Endothelial cell of umbilical vein (primary cell): Measurements from ENCODE around the gene ID1. TPM values are rescaled to one million over a fixed set of nuclear protein-coding genes. Genes with fewer than 3 reads are reported as not detected.
"Not testable (repeated sequence)": the region's sequence is repeated elsewhere in the genome, so short reads cannot be mapped to it uniquely, and the experiment has no call there.

Source experiments
- BruUV-seq: library from RNA; stranded (reverse); fragments of 400-500 nt; replicated peaks from 2 replicates; lab custom pipeline; 2021; lab: Mats Ljungman, UMichigan
- CTCF ChIA-PET: fragments of 300-600, 350-600 bp; sonication (Branson Sonifier 250); formaldehyde crosslinking; loops from one replicate; lab custom pipeline; 2021; ENCODE audit warnings: antibody characterized with exemption, inconsistent platforms; lab: Charles Lee
- POLR2A ChIA-PET: fragments of 300-600, 350-600 bp; sonication (Branson Sonifier 250); formaldehyde crosslinking; loops from one replicate; lab custom pipeline; 2021; ENCODE audit warnings: antibody characterized with exemption, inconsistent platforms; lab: Charles Lee
- DNase-seq: peaks from one replicate; pipeline ENCODE4 v3.0.0-alpha.2; 2011; ENCODE audit warnings: low read depth, low spot score
- FAIRE-seq: peaks from 2 replicates; lab custom pipeline; 2011; peaks lifted over from hg19 to GRCh38; lab: Jason Lieb, UNC
- H2AFZ ChIP-seq: 2 replicates; pipeline ENCODE4 v1.6.0; 2012; ENCODE audit warnings: low read depth, low read length, control low read depth, inconsistent platforms
- H3K27ac ChIP-seq: 2 replicates; pipeline ENCODE4 v1.5.1; 2011; ENCODE audit warnings: low read depth, mild to moderate bottlenecking, control low read depth, low read length, moderate library complexity; ENCODE audit not compliant: insufficient read depth
- H3K27me3 ChIP-seq, 2 experiments: 2 replicates each; pipeline versions ENCODE4 v1.6.0 to v1.6.1; 2011; ENCODE audit warnings: low read length in 2 of 2, mixed read lengths in 1 of 2; ENCODE audit not compliant: control insufficient read depth in 2 of 2, insufficient read depth in 2 of 2
- H3K36me3 ChIP-seq, 2 experiments: 2 replicates in 1 of 2; 3 replicates in 1 of 2; pipeline ENCODE4 v1.5.1; 2011; ENCODE audit warnings: low read length in 2 of 2, mild to moderate bottlenecking in 1 of 2, moderate library complexity in 1 of 2; ENCODE audit not compliant: control insufficient read depth in 2 of 2, insufficient read depth in 2 of 2; ENCODE audit errors: extremely low read depth in 1 of 2
- H3K4me1 ChIP-seq: 3 replicates; pipeline ENCODE4 v1.5.1; 2011; ENCODE audit warnings: mild to moderate bottlenecking, low read length; ENCODE audit not compliant: control insufficient read depth, insufficient read depth; ENCODE audit errors: extremely low read depth
- H3K4me2 ChIP-seq: 2 replicates; pipeline ENCODE4 v1.6.1; 2011; ENCODE audit warnings: low read length, control low read depth, mixed read lengths; ENCODE audit not compliant: insufficient read depth
- H3K4me3 ChIP-seq, 3 experiments: fragments of 200-600 bp in 1 of 3; sonication (generic), shearing (Covaris generic) in 1 of 3; replicated peaks in 1 of 3; 2 replicates each; pipeline ENCODE4 v1.5.1; 2011 to 2016; ENCODE audit warnings: control low read depth in 3 of 3, low read length in 3 of 3, mild to moderate bottlenecking in 2 of 3, inconsistent platforms in 1 of 3, low read depth in 1 of 3, moderate library complexity in 1 of 3; ENCODE audit not compliant: insufficient read depth in 1 of 3
- H3K79me2 ChIP-seq: 2 replicates; pipeline ENCODE4 v1.6.0; 2012; ENCODE audit warnings: low read length, inconsistent platforms; ENCODE audit not compliant: control insufficient read depth, insufficient read depth
- H3K9ac ChIP-seq: replicated peaks from 2 replicates; pipeline ENCODE3; 2011; ENCODE audit warnings: low read length, control low read depth; ENCODE audit not compliant: insufficient read depth; ENCODE audit errors: extremely low read depth
- H3K9me1 ChIP-seq: replicated peaks from 3 replicates; pipeline ENCODE4 v1.6.0; 2011; ENCODE audit warnings: mild to moderate bottlenecking, low read length; ENCODE audit not compliant: control insufficient read depth, insufficient read depth; ENCODE audit errors: extremely low read depth
- H3K9me3 ChIP-seq: replicated peaks from 2 replicates; pipeline ENCODE4 v1.5.1; 2012; ENCODE audit warnings: low read length, inconsistent platforms; ENCODE audit not compliant: control insufficient read depth, insufficient read depth
- H4K20me1 ChIP-seq: replicated peaks from 2 replicates; pipeline ENCODE3; 2011; ENCODE audit warnings: mild to moderate bottlenecking, low read length; ENCODE audit not compliant: control insufficient read depth, insufficient read depth; ENCODE audit errors: extremely low read depth
- EZH2 ChIP-seq: IDR thresholded peaks from 2 replicates; pipeline ENCODE4 v1.6.1; 2012; ENCODE audit warnings: borderline replicate concordance, low read depth, mild to moderate bottlenecking, moderate library complexity, low read length, inconsistent platforms; ENCODE audit not compliant: severe bottlenecking
- GATA2 ChIP-seq: IDR thresholded peaks from 2 replicates; pipeline ENCODE4 v1.7.0; 2011; ENCODE audit warnings: low read depth, mild to moderate bottlenecking, moderate library complexity, mixed read lengths, low read length; ENCODE audit not compliant: insufficient read length, insufficient read depth
- JUN ChIP-seq: IDR thresholded peaks from 2 replicates; pipeline ENCODE4 v1.6.1; 2011; ENCODE audit warnings: borderline replicate concordance, low read depth; ENCODE audit not compliant: insufficient read length, insufficient read depth
- POLR2A ChIP-seq: IDR thresholded peaks from 2 replicates; pipeline ENCODE4 v1.6.1; 2012; ENCODE audit warnings: low read depth, mild to moderate bottlenecking, control low read depth, low read length
- POLR2AphosphoS5 ChIP-seq: IDR thresholded peaks from 2 replicates; pipeline ENCODE4 v1.6.1; 2012; ENCODE audit warnings: low read depth, mild to moderate bottlenecking, control low read depth, low read length, moderate library complexity; ENCODE audit not compliant: insufficient read depth
- dilution Hi-C: fragments of 300-500 bp; cut with MboI; formaldehyde crosslinking; loops from one replicate; pipeline ENCODE4 v1.15.0; 2019; ENCODE audit warnings: low sequenced_read_pairs; ENCODE audit not compliant: extremely low pct_ligation_motif_present
- intact Hi-C: fragments of 100-400 bp; cut with micrococcal nuclease; formaldehyde crosslinking; loops from one replicate; pipeline ENCODE4 v1.10.0; 2022
- polyA plus RNA-seq, 4 experiments: library from polyadenylated mRNA; depleted of rRNA in 3 of 4; stranded (reverse) in 3 of 4; unstranded in 1 of 4; fragments of >200 nt; gene quantifications; 2 replicates each; pipeline versions ENCODE4 v1.2.1 to v1.2.3, GENCODE V29; 2011 to 2012; ENCODE audit warnings: missing spikeins in 1 of 4
- total RNA-seq: library from RNA; stranded (reverse); gene quantifications from 2 replicates; pipeline ENCODE4 v1.2.3, GENCODE V29; 2021
- TF ChIP-seq, protein P1 (sequence below), 2 donors: IDR thresholded peaks; 1 replicate in 1 of 2; 2 replicates in 1 of 2; pipeline ENCODE4 v1.5.1; 2011; ENCODE audit warnings: low read length in 2 of 2, mild to moderate bottlenecking in 2 of 2, moderate library complexity in 2 of 2, control low read depth in 1 of 2, inconsistent platforms in 1 of 2, low read depth in 1 of 2; ENCODE audit not compliant: insufficient read depth in 1 of 2; ENCODE audit errors: extremely low read depth in 1 of 2
- TF ChIP-seq, protein P2 (sequence below): IDR thresholded peaks from 2 replicates; pipeline ENCODE4 v1.6.1; 2011; ENCODE audit not compliant: insufficient read depth, insufficient read length

The ID1 gene
- total and polyA plus RNA-seq, 2 donors (not counting 3 experiments of a cell fraction or from before 2014, with no cell fraction given) = 78.9 to 152 TPM

DNA sequence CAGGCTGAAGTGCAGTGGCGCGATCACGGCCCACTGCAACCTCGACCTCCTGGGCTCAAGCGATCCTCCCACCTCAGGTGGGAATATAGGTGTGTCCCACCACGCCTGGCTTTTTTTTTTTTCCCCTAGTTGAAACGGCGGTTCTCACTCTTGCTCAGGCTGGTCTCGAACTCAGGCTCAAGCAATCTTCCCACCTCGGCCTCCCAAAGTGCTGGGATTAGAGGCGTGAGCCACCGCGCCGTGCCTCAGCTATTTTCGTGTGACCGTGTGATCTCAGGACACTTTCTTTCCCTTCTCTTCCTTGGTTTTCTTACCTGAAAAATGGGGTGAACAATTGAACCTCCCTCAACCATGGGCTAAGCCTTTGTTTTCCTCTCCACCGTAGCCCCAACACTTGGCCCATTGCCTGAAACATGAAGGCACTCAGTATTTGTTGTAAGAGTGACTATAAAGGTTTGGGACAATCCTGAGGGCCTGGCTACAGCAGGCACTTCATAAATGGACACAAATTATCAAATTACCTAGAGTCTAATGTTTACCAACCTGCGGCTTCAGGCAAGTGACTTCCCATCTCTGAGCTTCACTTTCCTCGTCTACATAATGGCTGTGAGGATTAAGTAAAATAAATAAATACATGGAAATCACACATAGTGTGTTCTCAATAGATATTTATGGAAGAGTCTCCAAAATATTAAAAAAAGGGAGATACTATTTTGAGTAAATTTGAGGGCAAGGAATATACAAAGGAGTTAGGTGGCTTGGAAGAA, 31.4 kb upstream of the ID1 start:
- Histone ChIP-seq H3K9me1 (no peaks in the 10 kb centered on the region), H3K27me3 (no peaks in the 10 kb centered on the region), H3K36me3 (no peaks in the 10 kb centered on the region), H3K79me2 (no peaks in the 10 kb centered on the region), H3K9ac (peak overlapping the region; percentile 86), H3K4me1 (peaks cover 27% of the 10 kb centered on the region), H3K9me3 (no peaks in the 10 kb centered on the region), H3K4me3 (peak overlapping the region; percentile 22 to 52 (median 31)), H2AFZ (no peak overlapping the region), H4K20me1 (no peaks in the 10 kb centered on the region), H3K4me2 (peak overlapping the region; percentile 70), H3K27ac (peak overlapping the region; percentile 94)
- no peak for TF ChIP-seq POLR2AphosphoS5
- TF ChIP-seq JUN = no peak
- TF ChIP-seq GATA2 = no peak
- TF ChIP-seq, protein P1, sequence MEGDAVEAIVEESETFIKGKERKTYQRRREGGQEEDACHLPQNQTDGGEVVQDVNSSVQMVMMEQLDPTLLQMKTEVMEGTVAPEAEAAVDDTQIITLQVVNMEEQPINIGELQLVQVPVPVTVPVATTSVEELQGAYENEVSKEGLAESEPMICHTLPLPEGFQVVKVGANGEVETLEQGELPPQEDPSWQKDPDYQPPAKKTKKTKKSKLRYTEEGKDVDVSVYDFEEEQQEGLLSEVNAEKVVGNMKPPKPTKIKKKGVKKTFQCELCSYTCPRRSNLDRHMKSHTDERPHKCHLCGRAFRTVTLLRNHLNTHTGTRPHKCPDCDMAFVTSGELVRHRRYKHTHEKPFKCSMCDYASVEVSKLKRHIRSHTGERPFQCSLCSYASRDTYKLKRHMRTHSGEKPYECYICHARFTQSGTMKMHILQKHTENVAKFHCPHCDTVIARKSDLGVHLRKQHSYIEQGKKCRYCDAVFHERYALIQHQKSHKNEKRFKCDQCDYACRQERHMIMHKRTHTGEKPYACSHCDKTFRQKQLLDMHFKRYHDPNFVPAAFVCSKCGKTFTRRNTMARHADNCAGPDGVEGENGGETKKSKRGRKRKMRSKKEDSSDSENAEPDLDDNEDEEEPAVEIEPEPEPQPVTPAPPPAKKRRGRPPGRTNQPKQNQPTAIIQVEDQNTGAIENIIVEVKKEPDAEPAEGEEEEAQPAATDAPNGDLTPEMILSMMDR (IDR thresholded peaks at IDR 0.05; ENCODE audit: extremely low read depth in 1 of 2, insufficient read depth in 1 of 2, low read depth in 1 of 2, low read length in 2 of 2) = no peak
- TF ChIP-seq, protein P2, sequence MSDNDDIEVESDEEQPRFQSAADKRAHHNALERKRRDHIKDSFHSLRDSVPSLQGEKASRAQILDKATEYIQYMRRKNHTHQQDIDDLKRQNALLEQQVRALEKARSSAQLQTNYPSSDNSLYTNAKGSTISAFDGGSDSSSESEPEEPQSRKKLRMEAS = no peak
- no peak for TF ChIP-seq POLR2A
- TF ChIP-seq EZH2 = no peak
- intact Hi-C loops (loop anchor here (1.0 kb wide), 3 partner anchors 14 to 139 kb away; no protein-coding TSS in a partner anchor), dilution Hi-C loops (no loop called here)
- FAIRE-seq = peak; percentile 76
- BruUV-seq = TSS peak; percentile 61
- peak; percentile 36 for DNase-seq
- POLR2A ChIA-PET = interaction anchor here (0.6 to 2.7 kb wide), 7 partner anchors 11 to 1246 kb away, joined by 3 to 48 read pairs (median 4); partner anchors contain the start of genes ID1 and MAPRE1
- CTCF ChIA-PET = interaction anchor here (1.4 to 30.9 kb wide), 6 partner anchors 11 to 150 kb away, joined by 8 to 1817 read pairs (median 15); partner anchors contain the start of gene ID1

DNA sequence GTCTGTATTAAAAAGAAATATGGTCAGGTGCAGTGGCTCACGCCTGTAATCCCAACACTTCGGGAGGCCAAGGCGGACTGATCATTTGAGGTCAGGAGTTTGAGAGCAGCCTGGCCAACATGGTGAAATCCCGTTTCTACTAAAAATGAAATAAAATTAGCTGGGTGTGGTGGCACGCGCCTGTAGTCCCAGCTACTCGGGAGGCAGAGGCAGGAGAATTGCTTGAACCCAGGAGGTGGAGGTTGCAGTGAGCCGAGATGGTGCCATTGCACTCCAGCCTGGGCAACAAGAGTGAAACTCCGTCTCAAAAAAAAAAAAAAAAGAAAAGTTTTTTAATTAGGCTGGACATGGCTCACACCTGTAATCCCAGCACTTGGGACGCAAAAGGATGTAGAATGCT, 30.1 kb upstream of the ID1 start:
- FAIRE-seq, H2AFZ ChIP-seq, H3K4me2 ChIP-seq, H3K4me3 ChIP-seq, dilution Hi-C loops, H4K20me1 ChIP-seq, H3K27me3 ChIP-seq, H3K36me3 ChIP-seq, intact Hi-C loops, H3K9me3 ChIP-seq, H3K9me1 ChIP-seq, H3K27ac ChIP-seq, DNase-seq, H3K79me2 ChIP-seq, H3K9ac ChIP-seq, BruUV-seq: not testable (repeated sequence)
- ChIA-PET POLR2A (interaction anchor here (1.0 kb wide), 1 partner anchor 36 kb away, joined by 3 read pairs; no protein-coding TSS in a partner anchor), CTCF (interaction anchor here (3.0 to 30.9 kb wide), 3 partner anchors 12 to 33 kb away, joined by 21 to 1817 read pairs (median 55); partner anchors contain the start of gene ID1)
- H3K4me1 ChIP-seq = peaks cover 17% of the 10 kb centered on the region
